SU-DHL-6 (cell line): Measurements from ENCODE around the gene SCN8A.

ENCODE experiments used
- H2AFZ ChIP-seq: fragments of 200-600 bp; sonication (generic); 2 replicates; pipeline ENCODE4 v1.6.1; 2014; ENCODE audit warnings: low read depth, mild to moderate bottlenecking, moderate library complexity, mixed read lengths, antibody characterized with exemption, low read length; ENCODE audit not compliant: severe bottlenecking
- H3F3A ChIP-seq: fragments of 200-600 bp; shearing (Covaris generic); 2 replicates; pipeline ENCODE4 v1.6.0; 2016; ENCODE audit warnings: antibody characterized with exemption, mild to moderate bottlenecking; ENCODE audit not compliant: insufficient read depth
- H3K27ac ChIP-seq: fragments of 200-600 bp; sonication (generic); 2 replicates; pipeline ENCODE4 v1.5.1; 2016; ENCODE audit warnings: low read depth, mild to moderate bottlenecking, low read length, moderate library complexity, mixed read lengths
- H3K27me3 ChIP-seq: fragments of 200-600 bp; sonication (generic), shearing (Covaris generic); 2 replicates; pipeline ENCODE4 v1.6.0; 2014; ENCODE audit warnings: mild to moderate bottlenecking, low read length
- H3K36me3 ChIP-seq: fragments of 200-600 bp; sonication (generic); 2 replicates; pipeline ENCODE4 v1.6.1; 2014; ENCODE audit warnings: mild to moderate bottlenecking, low read length, mixed read lengths
- H3K4me2 ChIP-seq: fragments of 300-600, 200-600 bp; shearing (Covaris generic), sonication (generic); 2 replicates; pipeline ENCODE4 v1.6.0; 2014; ENCODE audit warnings: low read length, low read depth, mild to moderate bottlenecking; ENCODE audit not compliant: poor library complexity, severe bottlenecking
- H3K4me3 ChIP-seq: fragments of 200-600 bp; sonication (generic); 2 replicates; pipeline ENCODE4 v1.5.1; 2014; ENCODE audit warnings: antibody characterized with exemption, low read length, mild to moderate bottlenecking, mixed read lengths; ENCODE audit not compliant: insufficient read depth, poor library complexity, severe bottlenecking
- H3K79me2 ChIP-seq: fragments of 200-600 bp; sonication (generic); 2 replicates; pipeline ENCODE4 v1.6.1; 2014; ENCODE audit warnings: mild to moderate bottlenecking, low read length, moderate library complexity; ENCODE audit not compliant: insufficient read depth
- H3K9ac ChIP-seq: fragments of 200-600 bp; sonication (generic); 2 replicates; pipeline ENCODE4 v1.7.0; 2014; ENCODE audit warnings: mild to moderate bottlenecking, low read length
- H3K9me2 ChIP-seq: fragments of 200-600 bp; sonication (generic); replicated peaks from 2 replicates; pipeline ENCODE4 v1.6.1; 2014; ENCODE audit warnings: low read length; ENCODE audit not compliant: insufficient read depth
- H3K9me3 ChIP-seq: fragments of 200-600 bp; sonication (generic); 2 replicates; pipeline ENCODE4 v1.6.1; 2014; ENCODE audit warnings: low read length, mixed read lengths; ENCODE audit not compliant: insufficient read depth
- H4K20me1 ChIP-seq: fragments of 200-600 bp; sonication (generic); 2 replicates; pipeline ENCODE4 v1.6.1; 2014; ENCODE audit warnings: low read depth, mild to moderate bottlenecking, antibody characterized with exemption, low read length, moderate library complexity, mixed read lengths
- EZH2phosphoT487 ChIP-seq: fragments of 200-600 bp; sonication (generic), shearing (Covaris generic); conservative IDR thresholded peaks from 2 replicates; pipeline ENCODE4 v1.6.1; 2018; ENCODE audit warnings: mild to moderate bottlenecking, antibody characterized with exemption, low read length, moderate library complexity, mixed read lengths
- TF ChIP-seq, protein P1 (sequence below): fragments of 200-600 bp; sonication (generic); IDR thresholded peaks from one replicate; pipeline ENCODE4 v1.5.1; 2017; ENCODE audit warnings: antibody characterized with exemption, mild to moderate bottlenecking, low read length, moderate library complexity; ENCODE audit not compliant: insufficient read depth, poor library complexity, severe bottlenecking

SCN8A gene

DNA sequence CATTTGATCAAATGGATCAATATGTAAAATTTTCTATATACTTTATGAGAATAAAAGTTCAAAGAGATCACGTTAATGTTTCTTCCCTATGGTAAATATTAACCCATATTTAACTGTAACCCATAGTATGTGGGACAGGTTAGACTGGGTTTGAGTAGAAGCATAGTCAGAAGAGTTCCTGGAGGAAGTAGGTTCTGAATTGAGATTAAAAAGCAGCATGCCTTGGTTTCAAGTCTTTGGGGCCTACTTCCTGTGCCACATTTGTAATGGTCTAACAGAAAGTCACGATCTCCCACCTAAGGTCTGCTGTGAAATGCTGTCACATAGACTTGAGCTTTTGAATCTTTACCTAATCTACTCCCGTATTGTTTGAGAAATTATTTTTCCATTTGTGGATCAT lies 193.7 kb downstream of the SCN8A start:
- Histone ChIP-seq H3K9me2 (no peaks in the 10 kb centered on the region), H3K4me2 (no peak overlapping the region), H2AFZ (no peak overlapping the region), H3K79me2 (no peaks in the 10 kb centered on the region), H3K9me3 (no peaks in the 10 kb centered on the region), H3K9ac (no peak overlapping the region), H3K36me3 (no peaks in the 10 kb centered on the region), H3K4me3 (no peak overlapping the region), H3K27ac (no peak overlapping the region), H3K27me3 (no peaks in the 10 kb centered on the region), H4K20me1 (no peaks in the 10 kb centered on the region), H3F3A (no peaks in the 10 kb centered on the region)
- TF ChIP-seq, protein P1, sequence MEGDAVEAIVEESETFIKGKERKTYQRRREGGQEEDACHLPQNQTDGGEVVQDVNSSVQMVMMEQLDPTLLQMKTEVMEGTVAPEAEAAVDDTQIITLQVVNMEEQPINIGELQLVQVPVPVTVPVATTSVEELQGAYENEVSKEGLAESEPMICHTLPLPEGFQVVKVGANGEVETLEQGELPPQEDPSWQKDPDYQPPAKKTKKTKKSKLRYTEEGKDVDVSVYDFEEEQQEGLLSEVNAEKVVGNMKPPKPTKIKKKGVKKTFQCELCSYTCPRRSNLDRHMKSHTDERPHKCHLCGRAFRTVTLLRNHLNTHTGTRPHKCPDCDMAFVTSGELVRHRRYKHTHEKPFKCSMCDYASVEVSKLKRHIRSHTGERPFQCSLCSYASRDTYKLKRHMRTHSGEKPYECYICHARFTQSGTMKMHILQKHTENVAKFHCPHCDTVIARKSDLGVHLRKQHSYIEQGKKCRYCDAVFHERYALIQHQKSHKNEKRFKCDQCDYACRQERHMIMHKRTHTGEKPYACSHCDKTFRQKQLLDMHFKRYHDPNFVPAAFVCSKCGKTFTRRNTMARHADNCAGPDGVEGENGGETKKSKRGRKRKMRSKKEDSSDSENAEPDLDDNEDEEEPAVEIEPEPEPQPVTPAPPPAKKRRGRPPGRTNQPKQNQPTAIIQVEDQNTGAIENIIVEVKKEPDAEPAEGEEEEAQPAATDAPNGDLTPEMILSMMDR: no peak
- no peak for TF ChIP-seq EZH2phosphoT487

DNA sequence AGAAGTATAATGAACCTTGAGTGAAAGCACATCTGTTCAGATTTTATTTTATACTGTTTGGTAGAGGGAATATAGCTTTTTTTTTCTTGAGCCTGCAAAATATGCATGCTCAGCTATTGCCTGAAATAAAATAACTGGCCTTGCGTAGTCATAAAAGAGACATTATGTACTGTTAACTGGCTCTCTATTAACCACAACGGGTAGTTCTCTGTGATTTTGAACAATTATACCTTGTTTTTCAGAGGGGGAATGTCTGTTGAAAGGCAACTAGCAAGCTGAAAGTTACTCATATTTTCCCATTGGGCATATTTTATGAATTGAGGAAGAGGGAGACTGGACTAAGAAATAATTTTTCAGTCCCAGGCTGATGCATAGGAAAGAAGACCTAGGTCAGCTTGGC lies 194.9 kb downstream of the SCN8A start:
- Histone ChIP-seq H3K79me2 (no peaks in the 10 kb centered on the region), H3K27ac (no peak overlapping the region), H3K4me2 (no peak overlapping the region), H3K9ac (no peak overlapping the region), H3K4me3 (no peak overlapping the region), H3K9me3 (no peaks in the 10 kb centered on the region), H4K20me1 (no peaks in the 10 kb centered on the region), H3F3A (no peaks in the 10 kb centered on the region), H3K27me3 (no peaks in the 10 kb centered on the region), H2AFZ (no peak overlapping the region), H3K36me3 (no peaks in the 10 kb centered on the region), H3K9me2 (no peaks in the 10 kb centered on the region)
- TF ChIP-seq, protein P1: no peak
- TF ChIP-seq EZH2phosphoT487: no peak

DNA sequence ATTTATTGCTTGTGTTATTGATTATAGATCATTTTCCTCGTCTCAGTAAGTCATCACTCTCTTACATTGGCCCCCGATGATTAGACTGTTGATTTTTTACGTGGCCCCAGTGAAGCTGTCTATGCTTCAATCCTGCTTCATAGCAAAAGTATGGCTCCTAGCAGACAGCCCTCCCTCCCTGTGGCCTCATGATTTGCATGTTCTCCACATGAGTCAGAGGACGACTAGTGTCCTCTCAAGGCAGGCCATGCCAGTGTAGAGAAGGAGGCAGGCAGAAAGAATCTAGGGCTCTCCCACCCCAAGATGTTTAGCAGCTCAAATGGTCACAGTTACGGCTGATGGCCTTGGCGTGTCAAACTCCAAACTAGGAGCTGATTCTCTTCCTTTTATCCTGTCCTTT lies 197.8 kb downstream of the SCN8A start:
- H3K9me3 ChIP-seq: no peaks in the 10 kb centered on the region
- H2AFZ ChIP-seq: no peak overlapping the region
- H3K9ac ChIP-seq: no peak overlapping the region
- H3K27ac ChIP-seq: no peak overlapping the region
- H3K79me2 ChIP-seq: no peaks in the 10 kb centered on the region
- no peak for TF ChIP-seq EZH2phosphoT487
- TF ChIP-seq, protein P1: no peak
- H3K9me2 ChIP-seq: no peaks in the 10 kb centered on the region
- no peaks in the 10 kb centered on the region for H3K27me3 ChIP-seq
- no peaks in the 10 kb centered on the region for H4K20me1 ChIP-seq
- no peak overlapping the region for H3K4me3 ChIP-seq
- H3K4me2 ChIP-seq: no peak overlapping the region
- H3F3A ChIP-seq: no peaks in the 10 kb centered on the region
- no peaks in the 10 kb centered on the region for H3K36me3 ChIP-seq

DNA sequence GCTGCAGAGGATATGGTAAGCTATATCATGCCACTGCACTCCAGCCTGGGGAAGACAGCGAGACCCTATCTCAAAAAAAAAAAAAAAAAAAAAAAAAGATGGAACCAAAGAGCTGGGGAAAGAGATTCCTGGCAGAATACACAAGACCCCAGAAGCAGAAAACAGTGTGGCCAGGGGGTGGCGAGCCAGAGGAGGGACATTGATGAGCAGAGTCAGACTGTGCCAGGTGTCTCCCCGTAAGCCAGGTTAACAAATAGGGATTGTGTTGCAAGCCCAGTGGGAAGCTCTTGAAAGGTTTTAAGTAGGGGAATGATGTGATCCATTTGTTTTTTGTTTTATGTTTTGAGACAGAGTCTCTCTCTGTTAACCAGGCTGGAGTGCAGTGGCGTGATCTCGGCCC lies 201.4 kb downstream of the SCN8A start:
- Histone ChIP-seq H4K20me1 (no peaks in the 10 kb centered on the region), H3K36me3 (no peaks in the 10 kb centered on the region), H3K4me3 (no peak overlapping the region), H3K79me2 (no peaks in the 10 kb centered on the region), H3K27ac (no peak overlapping the region), H3K4me2 (no peak overlapping the region), H3K9me3 (no peaks in the 10 kb centered on the region), H3K9ac (no peak overlapping the region), H2AFZ (no peak overlapping the region), H3K9me2 (no peaks in the 10 kb centered on the region), H3K27me3 (no peaks in the 10 kb centered on the region), H3F3A (no peaks in the 10 kb centered on the region)
- TF ChIP-seq, protein P1: no peak
- no peak for TF ChIP-seq EZH2phosphoT487
